Superior temporal gyrus (tissue), 1 donor: Measurements from ENCODE around the gene PHLDB1.

Experiments used
- DNase-seq: peaks from one replicate; pipeline ENCODE4 v3.0.0-alpha.2; 2016; ENCODE audit errors: extremely low spot score

Gene PHLDB1

GRCh38 chr11:118621784-118622375 lies 14.5 kb downstream of the PHLDB1 start:
- DNase-seq = peak; percentile 31

GRCh38 chr11:118622376-118623268 lies 15.2 kb downstream of the PHLDB1 start:
- peak; percentile 57 for DNase-seq

GRCh38 chr11:118623269-118623655 lies 15.8 kb downstream of the PHLDB1 start:
- DNase-seq = no peak

- peak; percentile 33 for DNase-seq
Measured at GRCh38 chr11:118625036-118625690, 17.7 kb downstream of the PHLDB1 start.

- DNase-seq = no peak
Measured at GRCh38 chr11:118625976-118626375, 18.6 kb downstream of the PHLDB1 start.

DNA sequence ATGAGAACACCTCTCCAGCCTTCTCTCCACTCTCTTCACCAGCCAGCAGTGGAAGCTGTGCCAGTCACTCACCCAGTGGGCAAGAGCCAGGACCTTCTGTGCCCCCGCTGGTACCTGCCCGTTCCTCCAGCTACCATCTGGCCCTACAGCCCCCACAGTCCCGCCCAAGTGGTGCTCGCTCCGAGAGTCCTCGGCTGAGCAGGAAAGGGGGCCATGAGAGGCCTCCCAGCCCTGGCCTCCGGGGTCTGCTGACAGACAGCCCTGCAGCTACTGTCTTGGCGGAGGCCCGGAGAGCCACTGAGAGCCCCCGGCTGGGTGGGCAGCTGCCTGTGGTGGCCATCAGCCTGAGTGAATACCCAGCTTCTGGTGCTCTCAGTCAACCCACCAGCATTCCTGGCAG lies 20.2 kb downstream of the PHLDB1 start:
- no peak for DNase-seq

DNA sequence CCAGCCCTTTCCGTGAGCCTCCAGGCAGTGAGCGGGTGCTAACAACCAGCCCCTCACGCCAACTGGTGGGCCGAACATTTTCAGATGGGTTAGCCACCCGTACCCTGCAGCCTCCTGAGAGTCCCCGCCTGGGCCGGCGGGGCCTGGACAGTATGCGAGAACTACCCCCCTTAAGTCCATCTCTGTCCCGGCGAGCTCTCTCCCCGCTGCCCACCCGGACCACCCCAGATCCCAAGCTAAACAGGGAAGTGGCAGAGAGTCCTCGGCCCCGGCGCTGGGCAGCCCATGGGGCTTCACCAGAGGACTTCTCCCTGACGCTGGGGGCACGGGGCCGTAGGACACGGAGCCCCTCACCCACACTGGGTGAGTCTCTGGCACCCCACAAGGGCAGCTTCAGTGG lies 20.6 kb downstream of the PHLDB1 start:
- no peak for DNase-seq

DNA sequence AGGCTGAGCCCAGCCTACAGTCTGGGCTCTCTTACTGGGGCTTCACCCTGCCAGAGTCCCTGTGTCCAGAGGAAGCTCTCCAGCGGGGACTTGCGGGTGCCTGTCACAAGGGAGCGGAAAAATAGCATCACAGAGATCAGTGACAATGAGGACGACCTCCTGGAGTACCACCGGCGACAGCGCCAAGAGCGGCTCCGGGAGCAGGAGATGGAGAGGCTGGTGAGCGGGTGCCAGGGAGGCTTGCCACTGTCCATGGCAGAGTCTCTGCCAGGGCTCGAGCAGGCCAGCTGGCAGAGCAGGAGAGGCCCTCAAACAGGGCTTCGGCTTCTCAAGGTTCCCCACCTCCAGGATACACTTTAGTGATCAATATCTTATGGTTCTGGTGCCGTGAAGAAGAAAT lies 21.0 kb downstream of the PHLDB1 start:
- no peak for DNase-seq

GRCh38 chr11:118628861-118629549 lies 21.6 kb downstream of the PHLDB1 start:
- DNase-seq = no peak

GRCh38 chr11:118629761-118630661 lies 22.6 kb downstream of the PHLDB1 start:
- DNase-seq = no peak

- DNase-seq = no peak
Measured at GRCh38 chr11:118631142-118631909, 23.9 kb downstream of the PHLDB1 start.

DNA sequence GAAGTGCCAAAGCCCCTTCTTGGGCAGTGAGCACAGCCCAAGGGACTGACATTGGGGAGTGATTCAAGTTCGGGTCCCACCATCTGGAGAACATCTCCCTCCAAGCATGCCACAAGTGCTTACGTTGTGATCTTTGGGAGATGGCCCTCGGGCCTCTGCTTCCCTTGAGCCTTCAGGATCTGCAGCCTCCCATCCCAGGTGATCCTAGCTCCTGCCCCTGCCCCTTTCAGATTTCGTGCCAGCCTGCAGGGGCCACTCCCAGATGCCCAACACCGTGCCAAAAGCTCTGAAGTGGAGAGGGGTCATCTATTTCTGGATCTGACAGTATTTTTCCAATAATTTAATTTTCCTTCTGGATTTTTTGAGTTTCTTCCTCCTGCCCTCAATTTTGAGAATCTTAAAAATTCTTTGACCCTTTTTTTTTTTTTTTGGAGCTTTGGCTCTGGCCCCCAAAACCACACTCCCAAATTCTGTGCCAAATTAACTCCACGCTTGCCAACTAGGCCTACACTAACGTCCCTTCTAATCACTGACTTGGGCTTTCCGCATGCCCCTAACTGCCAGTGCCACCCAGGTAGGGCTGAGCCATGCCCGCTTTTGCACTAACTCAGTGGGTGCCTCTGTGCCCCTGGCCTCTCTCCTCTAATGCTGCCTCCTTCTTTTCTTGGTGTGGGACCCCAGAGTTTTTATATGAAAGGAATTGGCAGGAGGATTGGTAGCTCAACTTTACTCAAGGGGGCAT lies 25.3 kb downstream of the PHLDB1 start:
- no peak for DNase-seq

GRCh38 chr11:118633319-118633690 lies 25.9 kb downstream of the PHLDB1 start:
- no peak for DNase-seq

GRCh38 chr11:118633979-118634378 lies 26.6 kb downstream of the PHLDB1 start:
- no peak for DNase-seq

DNA sequence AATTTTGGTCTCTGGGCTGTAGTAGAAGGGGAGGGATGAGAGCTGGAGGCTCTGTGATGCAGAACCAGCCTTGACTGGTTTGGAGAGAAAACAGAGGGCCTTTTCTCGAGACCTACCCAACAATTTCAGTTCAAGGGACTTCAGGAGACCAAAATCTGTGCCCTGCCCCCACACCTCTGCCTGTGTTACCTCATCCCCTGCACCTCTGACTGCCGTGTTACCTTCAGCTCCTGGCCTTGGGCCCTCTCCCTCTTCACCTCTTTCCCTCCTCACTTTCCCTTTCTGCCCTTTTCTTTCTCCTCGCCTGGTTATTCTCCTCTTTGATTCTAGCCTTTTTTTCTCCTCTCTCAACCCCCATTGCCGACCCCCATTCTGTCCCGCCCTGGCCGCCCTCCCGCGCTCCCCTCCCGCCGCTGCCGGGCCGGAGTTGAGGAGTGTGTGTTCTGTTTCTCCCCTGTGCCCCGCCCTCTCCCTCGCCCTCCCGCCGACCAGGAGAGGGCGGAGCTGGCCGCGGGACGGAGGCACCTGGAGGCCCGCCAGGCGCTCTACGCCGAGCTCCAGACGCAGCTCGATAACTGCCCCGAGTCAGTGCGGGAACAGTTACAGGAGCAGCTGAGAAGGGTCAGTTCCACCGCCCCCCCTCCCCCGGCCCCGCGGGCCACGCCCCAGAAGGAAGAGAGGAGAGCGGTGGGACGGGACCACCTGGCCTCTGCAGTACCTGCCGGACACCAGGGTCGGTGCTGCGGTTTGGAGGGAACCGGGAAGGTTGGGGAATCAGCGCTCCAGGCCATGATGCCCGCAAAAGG lies 27.2 kb downstream of the PHLDB1 start:
- no peak for DNase-seq

- no peak for DNase-seq
Measured at GRCh38 chr11:118635237-118635591, 27.8 kb downstream of the PHLDB1 start.

DNA sequence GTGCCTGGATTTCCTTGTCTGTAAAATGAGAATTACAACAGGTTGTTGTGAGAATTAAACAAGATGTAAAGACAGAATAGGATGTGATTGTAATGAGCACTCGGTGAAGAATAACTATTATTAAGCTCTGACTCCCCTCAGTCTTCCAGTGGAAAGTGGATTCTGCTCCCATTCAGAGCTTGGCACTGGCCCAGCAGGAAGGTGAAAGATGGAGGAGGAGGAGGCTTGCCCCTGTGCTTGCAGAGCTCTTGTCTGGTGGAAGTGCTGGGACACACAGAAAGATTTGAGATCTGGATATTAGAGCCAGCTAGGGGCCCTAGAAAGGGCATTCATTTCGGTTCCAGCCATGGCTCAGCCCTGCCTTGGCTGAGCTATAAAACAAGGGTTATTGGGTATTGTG lies 28.2 kb downstream of the PHLDB1 start:
- no peak for DNase-seq

DNA sequence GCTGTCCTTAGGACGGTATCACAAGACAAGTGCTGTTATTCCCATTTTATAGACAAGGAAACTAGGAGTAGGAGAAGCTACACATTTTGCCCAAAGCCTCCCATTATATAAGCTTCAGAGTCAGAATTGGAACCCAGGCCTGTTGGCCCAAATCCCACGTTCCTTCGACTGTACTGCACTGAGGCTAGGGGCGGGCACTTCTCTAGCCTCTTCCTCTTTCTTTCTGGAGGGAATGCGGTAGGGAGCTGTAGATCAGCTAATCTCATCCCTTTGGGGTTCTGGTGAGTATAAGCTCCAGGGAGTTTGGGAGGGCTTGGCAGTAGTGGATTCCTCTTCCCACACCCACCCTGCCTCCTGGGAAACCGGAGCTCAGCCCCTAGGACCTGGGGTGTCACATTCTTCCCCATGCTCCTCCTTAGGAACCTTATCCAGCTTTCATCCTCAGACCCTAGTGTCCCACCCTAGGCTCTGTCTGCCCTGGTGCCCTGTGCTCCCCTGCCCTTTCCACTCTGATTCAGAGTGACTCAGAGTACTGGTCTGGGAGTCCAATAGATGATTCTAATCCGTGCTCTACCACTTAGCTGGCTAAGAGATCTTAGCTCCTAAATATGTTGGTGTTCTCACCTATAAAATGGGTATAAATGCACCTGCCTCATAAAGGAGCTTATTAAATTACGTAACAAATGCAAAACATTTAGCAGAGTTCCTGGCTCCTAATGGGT lies 29.3 kb downstream of the PHLDB1 start:
- DNase-seq = no peak
